ENCODE measurements around the gene EXT2.

The EXT2 gene

DNA sequence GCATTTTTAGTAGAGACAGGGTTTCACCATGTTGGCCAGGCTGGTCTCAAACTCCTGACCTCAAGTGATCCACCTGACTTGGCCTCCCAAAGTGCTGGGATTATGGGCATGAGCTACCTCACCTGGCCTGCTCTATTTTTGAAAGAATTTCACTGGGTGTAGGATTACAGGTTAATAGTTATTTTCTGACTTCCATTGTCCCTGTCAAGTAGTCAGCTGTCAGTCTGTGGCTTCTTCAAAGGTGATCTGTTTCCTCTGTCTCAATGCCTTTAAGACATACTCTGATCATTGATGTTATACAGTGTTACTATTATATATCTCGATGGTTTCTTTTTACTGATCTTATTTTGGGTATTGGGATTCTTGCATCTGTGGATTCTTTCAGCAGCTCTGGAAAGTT, 10.1 kb upstream of the EXT2 start:
- no peak for DNase-seq

DNA sequence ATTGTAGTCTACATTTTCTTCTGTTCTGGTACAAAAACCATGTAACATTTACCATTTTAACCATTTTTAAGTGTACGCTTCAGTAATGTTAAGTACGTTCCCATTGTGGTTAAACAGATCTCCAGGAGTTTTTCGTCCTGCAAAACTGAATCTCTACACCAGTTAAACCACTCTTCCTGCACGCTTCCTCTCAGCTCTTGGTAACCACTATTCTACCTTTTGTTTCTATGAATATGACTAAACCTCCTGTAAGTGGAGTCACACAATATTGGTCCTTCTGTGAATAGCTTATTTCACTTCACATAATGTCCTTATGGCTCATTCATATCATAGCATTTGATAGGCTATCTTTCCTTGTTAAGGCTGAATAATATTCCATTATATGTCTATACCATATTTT, 7.1 kb upstream of the EXT2 start:
- no peak for DNase-seq

DNA sequence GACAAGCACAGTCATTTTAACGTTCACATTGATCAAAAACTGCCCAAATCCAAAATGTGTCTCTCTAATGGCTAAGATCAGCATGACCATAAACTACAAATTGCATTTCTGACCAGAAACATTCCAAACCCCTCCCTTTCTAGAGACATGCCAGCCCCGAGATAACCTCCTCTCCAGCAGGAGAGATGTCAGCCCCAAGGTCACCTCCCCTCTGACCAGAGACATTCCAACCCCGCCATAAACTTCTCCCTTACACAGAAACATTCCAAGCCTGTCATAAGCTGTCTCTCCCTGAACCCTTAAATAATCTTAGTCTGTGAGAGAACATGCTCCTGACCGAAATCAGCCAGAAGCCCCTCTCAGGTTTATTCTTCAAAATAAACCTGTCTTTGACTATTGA, 6.6 kb upstream of the EXT2 start:
- DNase-seq, result no peak

DNA sequence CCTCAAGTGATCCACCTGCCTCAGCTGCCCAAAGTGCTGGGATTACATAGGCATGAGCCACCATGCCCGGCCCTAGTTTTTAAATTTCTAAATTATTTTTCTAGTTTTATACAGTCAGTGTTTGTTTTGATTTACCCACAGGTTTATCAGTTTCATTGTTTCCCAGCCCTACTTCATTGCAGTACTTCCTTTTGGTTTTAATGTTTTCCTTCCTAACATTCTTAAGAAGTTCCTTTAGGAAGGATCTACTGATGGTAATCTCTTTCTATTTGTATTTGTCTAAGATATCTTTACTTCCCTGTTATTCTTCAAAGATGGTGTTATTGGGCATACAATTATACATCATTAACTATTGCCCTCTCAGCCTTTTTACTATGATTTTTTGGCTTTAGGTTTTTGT, 4.9 kb upstream of the EXT2 start:
- no peak for DNase-seq

DNA sequence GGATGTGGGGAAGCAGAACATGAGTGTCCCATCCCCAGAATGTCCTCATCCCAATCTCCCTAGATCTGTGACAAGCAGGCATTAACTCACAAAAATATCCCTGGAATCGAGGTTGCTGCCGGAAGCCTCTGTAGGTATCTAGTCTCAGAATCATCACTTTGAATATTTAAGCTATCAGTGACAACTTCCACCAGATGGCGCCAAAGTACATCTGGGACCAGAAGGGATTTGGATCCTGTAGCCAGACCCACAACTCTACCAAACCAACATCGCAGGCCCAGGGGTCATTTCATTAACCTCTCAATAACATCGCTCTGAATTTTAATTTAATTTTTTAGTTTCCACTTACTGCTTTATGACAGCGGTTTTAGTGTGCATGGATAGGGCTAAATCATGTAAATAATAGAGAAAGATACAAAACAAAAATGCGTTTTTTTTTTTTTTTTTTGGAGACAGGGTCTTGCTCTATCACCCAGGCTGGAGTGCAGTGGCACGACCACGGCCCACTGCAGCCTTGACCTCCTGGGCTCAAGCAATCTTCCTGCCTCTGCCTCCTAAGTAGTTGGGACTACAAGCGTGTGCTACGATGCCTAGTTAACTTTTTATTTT, 1.1 kb upstream of the EXT2 start:
- DNase-seq, result peak in 49 of 51 donors; percentile 5 to 88 (median 54)

DNA sequence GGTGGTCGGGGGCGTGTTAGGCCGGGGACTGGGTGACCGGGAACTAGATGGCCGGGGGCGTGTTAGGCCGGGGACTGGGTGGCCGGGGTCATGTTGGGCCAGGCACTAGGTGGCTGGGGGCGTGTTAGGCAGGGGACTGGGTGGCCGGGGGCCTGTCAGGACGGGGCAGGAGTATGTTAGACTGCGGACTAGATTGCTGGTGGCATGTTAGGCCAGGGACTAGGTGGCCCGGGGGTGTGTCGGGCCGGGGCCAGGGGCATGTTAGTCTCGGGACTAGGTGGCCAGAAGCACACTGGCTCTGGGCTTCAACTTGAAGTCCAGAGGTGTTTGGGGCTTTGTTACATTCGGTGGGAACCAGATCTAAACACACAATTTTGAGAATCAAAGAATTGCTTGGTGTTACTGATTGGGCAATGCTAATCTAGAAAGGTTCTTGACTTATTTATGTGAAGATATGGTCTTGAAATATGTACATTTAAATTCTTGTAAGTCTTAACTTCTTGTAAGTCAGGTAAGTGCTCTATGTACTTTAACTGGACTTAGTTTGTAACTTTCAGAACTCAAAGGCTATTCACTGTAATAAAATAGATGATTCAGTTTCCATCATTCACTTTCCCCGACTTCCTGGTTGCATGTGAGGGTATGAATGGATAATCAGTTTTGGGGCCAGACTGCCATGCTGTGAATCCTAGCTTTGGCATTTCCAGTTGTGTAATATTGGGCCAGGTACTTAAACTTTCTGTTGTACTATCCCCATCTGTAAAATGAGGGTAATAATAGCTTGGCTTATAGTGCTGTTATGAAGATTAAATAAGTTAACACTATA, 1.1 kb downstream of the EXT2 start:
- no peak for DNase-seq

DNA sequence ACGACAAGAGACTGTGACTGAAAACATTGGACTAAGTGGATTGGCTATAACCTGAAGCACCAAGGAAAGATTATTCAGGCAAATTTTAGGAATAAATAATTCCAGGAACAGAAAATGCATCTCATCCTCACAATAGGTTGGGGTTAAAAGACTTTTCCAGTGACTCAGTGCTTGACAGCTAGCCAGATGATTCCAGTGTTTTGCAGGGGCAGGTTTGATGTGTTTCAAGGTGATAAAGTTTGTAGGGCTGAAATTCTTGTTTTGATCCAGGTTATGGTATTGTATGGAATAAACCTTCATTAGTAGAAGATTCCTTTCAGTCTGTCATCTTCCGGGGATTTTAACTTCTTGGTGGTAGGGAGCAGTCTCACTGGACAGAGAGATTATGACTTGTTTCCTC, 2.3 kb downstream of the EXT2 start:
- DNase-seq, result no peak

DNA sequence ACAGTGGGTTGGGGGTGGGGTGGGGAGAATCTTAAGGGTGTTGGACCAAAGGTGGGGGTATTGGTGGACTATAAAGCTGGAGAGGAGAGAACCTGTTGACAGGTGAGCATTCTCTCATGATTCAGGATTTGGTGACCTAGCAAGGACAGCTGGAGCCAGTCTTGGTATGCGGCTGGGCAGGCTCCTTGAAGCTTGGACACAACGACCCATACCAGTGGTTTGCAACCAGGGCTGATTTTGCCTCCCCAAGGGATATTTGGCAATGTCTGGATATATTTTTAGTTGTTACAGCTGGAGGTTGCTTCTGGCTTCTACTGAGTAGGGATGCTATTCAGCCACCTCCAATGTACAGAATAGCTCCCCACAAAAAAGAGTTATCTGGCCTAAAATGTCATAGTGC, 5.6 kb downstream of the EXT2 start:
- no peak for DNase-seq

DNA sequence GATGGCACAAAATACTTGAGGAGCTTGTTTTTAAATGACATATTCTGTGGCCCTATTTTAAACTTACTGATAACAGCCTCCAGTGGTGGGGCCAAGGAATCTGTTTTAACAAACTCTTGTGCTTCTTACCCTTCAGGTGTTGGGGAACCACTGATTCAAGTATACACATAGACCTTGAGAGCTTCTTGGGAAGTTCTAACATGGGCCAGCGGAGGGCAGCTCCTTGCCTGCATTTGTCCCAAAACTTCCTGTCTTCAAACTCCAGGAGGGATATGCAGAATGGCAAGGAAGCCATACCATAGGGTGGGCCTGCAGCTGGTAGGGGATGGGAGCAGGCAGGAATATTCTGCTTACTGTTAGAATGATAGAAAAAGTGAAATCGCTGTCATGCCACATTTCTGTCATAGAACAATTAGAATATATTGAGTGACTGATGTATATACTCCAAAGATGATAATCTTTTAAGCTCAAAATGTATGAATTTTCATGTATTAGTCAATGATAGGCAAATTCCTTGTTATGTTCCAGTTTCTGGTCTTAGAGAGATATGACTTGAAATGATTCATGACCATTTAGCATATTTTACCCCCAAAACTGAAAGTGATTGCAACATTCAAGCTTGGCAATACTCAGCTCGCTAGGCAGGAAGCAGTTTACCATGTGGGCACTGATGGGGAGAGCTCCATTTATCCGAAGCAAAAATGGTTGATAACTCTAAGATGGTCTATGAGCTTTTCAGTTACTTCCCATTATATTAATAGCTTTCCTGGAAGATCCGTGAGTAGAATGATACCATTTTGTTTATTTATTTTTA, 9.2 kb downstream of the EXT2 start:
- DNase-seq, result no peak

DNA sequence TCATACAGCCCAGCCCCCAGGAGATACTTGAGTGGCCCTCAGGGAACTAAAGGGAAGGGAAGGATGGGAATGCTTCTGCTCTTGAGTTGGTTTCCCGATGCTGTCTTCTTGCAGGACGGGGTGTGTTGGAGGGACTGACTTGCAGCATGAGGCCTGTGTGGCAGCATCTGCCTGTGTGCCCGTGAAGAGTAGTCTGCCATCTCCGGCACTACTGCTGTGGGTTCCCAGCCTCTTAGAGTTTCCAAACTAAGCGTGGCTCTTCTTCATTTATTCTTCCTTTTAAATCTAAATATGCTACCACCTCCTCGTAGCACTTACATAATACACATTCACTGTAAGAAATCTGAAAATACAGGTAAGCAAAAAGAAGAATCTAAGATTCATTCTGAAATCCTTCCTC, 12.8 kb downstream of the EXT2 start:
- DNase-seq, result no peak

DNA sequence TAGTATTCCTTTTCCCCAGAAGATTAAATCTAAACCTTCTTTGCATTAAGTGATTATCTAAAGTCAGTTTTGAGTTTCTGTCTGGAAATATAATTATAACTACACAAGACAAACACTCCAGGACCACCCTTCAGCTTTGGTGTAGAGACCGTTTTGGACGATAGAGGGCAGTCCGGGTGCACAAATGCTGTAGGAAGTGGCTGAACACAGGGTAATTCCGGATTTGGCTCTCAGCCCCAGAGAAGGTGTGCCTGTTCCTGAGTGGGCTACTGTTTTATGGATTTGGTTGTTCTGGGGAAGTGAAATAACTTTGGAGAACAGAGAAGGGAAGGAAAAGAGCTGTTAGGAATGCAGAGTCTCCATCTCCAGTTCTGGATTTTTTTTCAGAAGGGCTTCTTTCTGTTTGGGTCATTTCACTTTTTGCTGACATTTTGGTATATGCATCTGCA, 14.8 kb downstream of the EXT2 start:
- DNase-seq, result peak in 19 of 51 donors; percentile 5 to 47 (median 12)

DNA sequence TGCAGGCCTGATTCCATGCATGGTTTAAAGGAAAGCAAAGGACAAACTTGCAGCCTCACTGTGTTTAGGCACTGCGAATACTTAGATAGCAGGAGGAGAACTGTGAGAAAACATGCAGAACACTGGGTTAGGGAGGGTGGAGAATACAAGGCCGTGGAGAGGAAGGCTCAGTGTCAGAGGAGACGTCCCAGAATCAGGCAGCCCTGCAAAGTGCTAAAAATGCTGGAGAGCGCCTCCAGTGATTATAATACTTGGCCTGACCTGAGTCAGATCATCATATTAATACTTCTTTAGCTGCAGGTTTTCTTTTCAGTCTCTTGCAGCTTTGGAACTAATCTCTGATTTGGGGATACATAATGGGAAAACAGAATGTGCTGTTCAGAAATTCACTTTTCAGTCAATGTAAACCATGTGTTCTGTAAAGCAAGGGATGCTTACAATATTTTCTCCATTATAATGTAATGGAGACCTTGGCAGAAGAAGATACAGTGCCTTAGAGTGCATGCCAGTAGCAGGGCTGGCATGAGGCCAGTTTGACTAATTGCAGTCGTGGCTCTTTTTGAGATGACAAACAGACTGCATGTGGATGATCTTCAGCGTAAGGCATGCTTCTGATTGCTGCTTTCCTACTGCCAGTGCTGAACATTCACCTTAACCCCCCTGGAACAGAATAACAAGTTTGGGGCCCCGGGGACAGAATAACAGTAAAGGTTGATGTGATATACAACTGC, 16.8 kb downstream of the EXT2 start:
- peak in 8 of 51 donors; percentile 5 to 51 (median 9) for DNase-seq

DNA sequence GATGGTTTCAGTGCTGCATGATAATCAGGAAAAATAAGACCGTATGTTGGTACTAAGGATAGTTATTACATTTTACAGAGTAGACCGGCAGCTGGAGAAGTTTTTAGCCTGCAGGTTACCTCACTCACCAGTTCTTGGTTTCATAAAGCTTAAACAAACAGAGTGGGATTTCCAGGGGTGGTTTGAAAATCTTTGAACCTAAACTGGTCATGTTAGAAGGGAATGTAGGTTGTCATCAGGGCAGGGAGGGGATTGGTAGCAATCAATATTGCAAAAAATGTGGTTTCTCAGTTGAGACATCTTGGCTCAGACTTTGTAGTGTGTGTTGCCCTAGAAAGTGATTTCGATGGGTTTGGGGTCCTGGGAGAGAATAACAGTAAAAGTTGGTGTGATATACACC, 17.5 kb downstream of the EXT2 start:
- no peak for DNase-seq

DNA sequence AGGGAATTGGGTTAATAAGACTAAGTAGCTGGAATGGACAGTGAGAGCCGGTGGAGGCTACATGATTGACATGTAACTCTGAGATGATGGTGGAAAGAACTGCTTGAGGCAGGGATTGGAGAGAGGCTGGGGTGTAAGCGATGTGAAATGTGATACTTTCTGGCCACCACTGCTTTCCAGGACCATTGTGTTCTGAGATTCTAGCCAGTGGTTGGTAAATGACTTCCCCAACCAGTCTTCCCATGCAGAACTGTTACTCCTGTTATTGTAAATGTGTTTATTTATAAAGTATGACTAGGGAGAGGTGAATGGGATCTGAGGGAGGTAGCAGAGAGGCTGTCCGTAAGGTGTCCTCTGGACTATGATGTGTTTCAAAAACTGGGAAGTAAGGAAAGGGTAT, 18.1 kb downstream of the EXT2 start:
- no peak for DNase-seq

DNA sequence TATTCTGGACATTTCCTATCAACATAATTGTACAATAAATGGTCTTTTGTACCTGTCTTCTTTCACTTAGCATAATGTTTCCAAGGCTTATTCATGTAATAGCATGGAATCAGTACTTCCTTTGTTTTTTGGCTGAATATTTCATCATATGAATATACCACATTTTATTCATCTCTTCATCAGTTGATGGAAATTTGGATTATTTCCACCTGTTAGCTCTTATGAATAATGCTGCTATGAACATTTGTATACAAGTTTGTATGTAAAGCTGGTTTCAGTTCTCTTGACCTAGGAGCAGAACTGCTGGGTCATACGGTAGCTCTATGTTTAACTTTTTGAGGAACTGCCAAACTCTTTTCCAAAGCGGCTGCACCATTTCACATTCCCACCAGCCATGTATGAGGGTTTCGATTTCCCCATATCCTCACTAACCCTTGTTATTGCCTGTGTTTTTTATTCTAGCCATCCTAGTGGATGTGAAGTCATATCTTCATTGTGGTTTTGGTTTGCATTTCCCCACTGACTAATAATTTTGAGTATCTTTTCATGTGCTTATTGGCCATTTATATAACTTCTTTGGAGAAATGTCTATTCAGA, 20.9 kb downstream of the EXT2 start:
- no peak for DNase-seq

DNA sequence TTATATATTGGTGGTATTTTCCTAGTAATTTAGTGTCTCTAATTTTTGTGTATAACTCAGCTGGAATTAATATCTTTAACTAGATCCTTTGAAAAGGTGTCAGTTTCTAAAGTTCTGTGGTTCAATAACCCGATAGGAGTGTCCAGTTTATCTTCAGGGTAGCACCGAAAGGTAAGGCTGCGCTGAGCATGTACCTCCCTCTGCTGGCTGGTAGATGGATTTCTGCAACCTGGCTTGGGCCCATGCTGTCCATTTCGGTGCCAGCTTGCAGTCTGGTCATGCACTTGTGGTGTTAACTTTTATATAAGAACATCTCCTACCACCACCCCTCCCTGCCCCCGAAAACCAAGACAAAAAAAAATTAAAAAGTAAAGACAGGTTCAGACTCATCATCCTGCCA, 24.7 kb downstream of the EXT2 start:
- no peak for DNase-seq

DNA sequence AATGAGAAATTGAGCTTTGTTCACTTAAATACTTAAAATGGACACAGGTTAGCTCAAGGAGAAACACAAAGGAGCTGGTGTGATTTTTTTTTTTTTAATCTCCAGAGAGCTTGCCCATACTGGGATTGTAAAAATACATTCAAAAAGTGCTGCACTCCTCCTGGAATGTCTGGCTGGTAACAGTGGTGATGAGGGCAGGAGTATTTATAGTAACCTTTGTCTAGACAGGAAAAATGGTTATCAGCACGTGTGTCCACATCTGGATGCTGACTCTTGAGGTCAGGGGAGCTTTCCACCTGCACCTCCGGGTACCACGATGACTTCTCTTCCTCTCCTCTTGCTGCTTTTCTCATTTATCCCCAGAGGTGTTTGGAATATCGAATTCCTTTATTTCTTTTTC, 30.1 kb downstream of the EXT2 start:
- no peak for DNase-seq

DNA sequence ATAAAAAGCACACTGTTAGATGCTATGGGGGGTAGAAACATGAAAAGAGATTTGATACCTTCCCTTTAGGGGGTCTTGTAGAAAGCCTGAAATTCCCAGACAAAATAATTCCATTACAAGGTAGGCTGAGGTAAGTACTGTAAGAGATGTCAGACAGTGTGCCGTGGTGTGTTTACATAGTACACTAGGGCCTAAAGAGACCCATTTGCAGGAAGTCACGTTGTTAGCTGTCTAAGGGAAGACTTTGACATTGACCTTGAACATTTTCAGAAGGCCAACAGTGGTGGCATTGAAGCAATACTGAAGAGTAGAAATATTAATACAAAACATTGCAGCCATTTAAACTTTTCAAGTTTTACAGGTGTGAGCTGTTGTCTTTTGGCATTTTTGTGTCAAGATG, 30.8 kb downstream of the EXT2 start:
- no peak for DNase-seq

DNA sequence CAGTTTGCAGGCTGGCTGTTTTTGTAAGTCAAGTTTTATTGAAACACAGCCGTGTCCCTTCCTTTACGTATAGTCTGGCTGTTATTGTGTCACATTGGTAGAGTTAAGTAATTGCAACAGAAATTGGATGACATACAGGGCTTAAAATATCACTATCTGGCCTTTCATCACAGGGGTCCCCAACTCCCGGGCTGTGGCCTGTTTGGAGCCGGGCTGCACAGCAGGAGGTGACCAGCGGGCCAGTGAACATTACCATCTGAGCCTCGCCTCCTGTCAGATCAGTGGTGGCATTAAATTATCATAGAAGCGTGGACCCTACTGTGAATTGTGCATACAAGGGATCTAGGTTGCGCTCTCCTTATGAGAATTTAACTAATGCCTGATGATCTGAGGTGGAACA, 31.7 kb downstream of the EXT2 start:
- no peak for DNase-seq

DNA sequence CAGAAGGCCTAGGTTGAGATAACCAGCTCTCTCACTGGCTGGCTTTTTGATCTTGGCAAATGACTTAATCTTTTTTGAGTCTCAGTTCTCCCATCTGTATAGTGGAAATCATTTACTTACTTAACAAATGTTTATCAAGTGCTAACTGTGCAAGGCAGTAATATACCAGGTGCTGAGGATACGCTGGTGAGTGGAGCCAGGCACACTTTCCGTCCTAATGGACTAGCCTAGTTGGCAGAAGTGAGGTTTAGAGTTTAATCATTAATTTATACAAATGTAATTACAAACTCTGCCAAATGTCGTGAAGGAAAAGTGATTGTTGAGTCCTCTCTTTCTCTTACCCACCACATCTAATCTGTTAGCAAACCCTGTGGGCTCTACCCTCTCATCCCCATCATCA, 33.3 kb downstream of the EXT2 start:
- no peak for DNase-seq

DNA sequence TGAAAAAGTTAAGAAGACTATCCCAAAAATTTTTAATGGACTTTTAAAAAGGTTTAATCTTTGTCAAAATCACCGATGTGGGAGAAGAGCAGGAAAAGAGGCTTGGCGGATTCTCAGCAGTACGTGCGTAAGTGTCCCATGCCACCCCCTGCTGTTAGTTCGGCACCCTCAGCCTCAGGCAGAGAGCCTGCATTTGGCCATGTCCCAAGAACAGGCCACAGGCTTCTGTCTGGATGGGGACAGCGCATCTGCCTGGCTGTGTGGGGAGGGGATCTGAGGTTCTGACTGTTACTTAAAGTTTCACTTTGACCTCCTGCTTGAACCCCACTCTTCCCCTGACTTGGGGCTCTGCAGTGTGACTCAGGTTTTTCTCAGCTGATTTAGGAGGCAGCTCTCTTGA, 35.3 kb downstream of the EXT2 start:
- DNase-seq, result peak in 3 of 51 donors; percentile 1 to 9 (median 9)
